Kidney glomerular epithelial cell (primary cell): ENCODE measurements around the gene MAP2K2.

Source experiments
- DNase-seq: peaks from one replicate; lab custom pipeline; 2025; lab: John Stamatoyannopoulos, UW

Gene MAP2K2

GRCh38 chr19:4099041-4099764 lies 24.7 kb downstream of the MAP2K2 start:
- DNase-seq: no peak

GRCh38 chr19:4098493-4098892 lies 25.4 kb downstream of the MAP2K2 start:
- DNase-seq: no peak

- no peak for DNase-seq
Measured at GRCh38 chr19:4097501-4097900, 26.4 kb downstream of the MAP2K2 start.

GRCh38 chr19:4096049-4096892 lies 27.7 kb downstream of the MAP2K2 start:
- DNase-seq: no peak

- no peak for DNase-seq
Measured at GRCh38 chr19:4095488-4095844, 28.5 kb downstream of the MAP2K2 start.

GRCh38 chr19:4094761-4095487 lies 29.0 kb downstream of the MAP2K2 start:
- no peak for DNase-seq

- no peak for DNase-seq
Measured at GRCh38 chr19:4094291-4094690, 29.6 kb downstream of the MAP2K2 start.

- no peak for DNase-seq
Measured at GRCh38 chr19:4093643-4094175, 30.2 kb downstream of the MAP2K2 start.

- DNase-seq: no peak
Measured at GRCh38 chr19:4090356-4091220, 33.3 kb downstream of the MAP2K2 start.

- DNase-seq: no peak
Measured at GRCh38 chr19:4089946-4090345, 34.0 kb downstream of the MAP2K2 start.

GRCh38 chr19:4089400-4089908 lies 34.5 kb downstream of the MAP2K2 start:
- no peak for DNase-seq

- no peak for DNase-seq
Measured at GRCh38 chr19:4088975-4089374, 34.9 kb downstream of the MAP2K2 start.

GRCh38 chr19:4087787-4088679 lies 35.9 kb downstream of the MAP2K2 start:
- DNase-seq: no peak

GRCh38 chr19:4086411-4086867 lies 37.5 kb downstream of the MAP2K2 start:
- DNase-seq: no peak

- no peak for DNase-seq
Measured at GRCh38 chr19:4084547-4084877, 39.4 kb downstream of the MAP2K2 start.

- no peak for DNase-seq
Measured at GRCh38 chr19:4083677-4084546, 40.0 kb downstream of the MAP2K2 start.

GRCh38 chr19:4082172-4082571 lies 41.8 kb downstream of the MAP2K2 start:
- DNase-seq: no peak

- no peak for DNase-seq
Measured at GRCh38 chr19:4081441-4082129, 42.3 kb downstream of the MAP2K2 start.

- no peak for DNase-seq
Measured at GRCh38 chr19:4080473-4080872, 43.4 kb downstream of the MAP2K2 start.
